ENCODE results near the gene ZRANB3. TPM values are rescaled to one million over a fixed set of nuclear protein-coding genes. Genes with fewer than 3 reads are reported as not detected.

The ZRANB3 gene
- total RNA-seq, 1 donor from 2014 or later = 11.0 TPM

GRCh38 chr2:135256531-135257260 lies 274.3 kb downstream of the ZRANB3 start:
- Mint-ChIP-seq H3K4me1 (ENCODE audit: unreplicated experiment) (no peaks in the 10 kb centered on the region), H3K4me3 (ENCODE audit: unreplicated experiment) (no peak overlapping the region), H3K27me3 (ENCODE audit: unreplicated experiment) (no peaks in the 10 kb centered on the region), H3K36me3 (ENCODE audit: unreplicated experiment) (peaks cover 1% of the 10 kb centered on the region), H3K9me3 (ENCODE audit: unreplicated experiment) (no peaks in the 10 kb centered on the region), H3K27ac (ENCODE audit: unreplicated experiment) (no peak overlapping the region)
- no peak for DNase-seq (ENCODE audit: extremely low spot score, unreplicated experiment)
- no peak for TF ChIP-seq CTCF (IDR thresholded peaks at IDR 0.05)

GRCh38 chr2:135255208-135255607 lies 275.8 kb downstream of the ZRANB3 start:
- no peaks in the 10 kb centered on the region for H3K4me1 Mint-ChIP-seq (ENCODE audit: unreplicated experiment)
- no peak overlapping the region for H3K4me3 Mint-ChIP-seq (ENCODE audit: unreplicated experiment)
- H3K9me3 Mint-ChIP-seq (ENCODE audit: unreplicated experiment) = peaks cover 1% of the 10 kb centered on the region
- DNase-seq (ENCODE audit: extremely low spot score, unreplicated experiment) = no peak
- H3K27me3 Mint-ChIP-seq (ENCODE audit: unreplicated experiment) = no peaks in the 10 kb centered on the region
- H3K36me3 Mint-ChIP-seq (ENCODE audit: unreplicated experiment) = peaks cover 4% of the 10 kb centered on the region
- H3K27ac Mint-ChIP-seq (ENCODE audit: unreplicated experiment) = no peak overlapping the region
- no peak for TF ChIP-seq CTCF (IDR thresholded peaks at IDR 0.05)

GRCh38 chr2:135252805-135253458 lies 278.1 kb downstream of the ZRANB3 start:
- no peak for DNase-seq (ENCODE audit: extremely low spot score, unreplicated experiment)
- no peaks in the 10 kb centered on the region for H3K27me3 Mint-ChIP-seq (ENCODE audit: unreplicated experiment)
- no peak for TF ChIP-seq CTCF (IDR thresholded peaks at IDR 0.05)
- peaks cover 9% of the 10 kb centered on the region for H3K9me3 Mint-ChIP-seq (ENCODE audit: unreplicated experiment)
- no peaks in the 10 kb centered on the region for H3K4me1 Mint-ChIP-seq (ENCODE audit: unreplicated experiment)
- H3K4me3 Mint-ChIP-seq (ENCODE audit: unreplicated experiment) = no peak overlapping the region
- no peak overlapping the region for H3K27ac Mint-ChIP-seq (ENCODE audit: unreplicated experiment)
- H3K36me3 Mint-ChIP-seq (ENCODE audit: unreplicated experiment) = peaks cover 10% of the 10 kb centered on the region

- H3K36me3 Mint-ChIP-seq (ENCODE audit: unreplicated experiment) = peaks cover 12% of the 10 kb centered on the region
- no peak for DNase-seq (ENCODE audit: extremely low spot score, unreplicated experiment)
- TF ChIP-seq CTCF (IDR thresholded peaks at IDR 0.05) = no peak
- H3K9me3 Mint-ChIP-seq (ENCODE audit: unreplicated experiment) = peaks cover 9% of the 10 kb centered on the region
- H3K4me3 Mint-ChIP-seq (ENCODE audit: unreplicated experiment) = no peak overlapping the region
- no peaks in the 10 kb centered on the region for H3K27me3 Mint-ChIP-seq (ENCODE audit: unreplicated experiment)
- peaks cover 7% of the 10 kb centered on the region for H3K4me1 Mint-ChIP-seq (ENCODE audit: unreplicated experiment)
- no peak overlapping the region for H3K27ac Mint-ChIP-seq (ENCODE audit: unreplicated experiment)
These were observed 282.4 kb downstream of the ZRANB3 start for GRCh38 chr2:135248611-135249010.

- Mint-ChIP-seq H3K9me3 (ENCODE audit: unreplicated experiment) (peaks cover 9% of the 10 kb centered on the region), H3K36me3 (ENCODE audit: unreplicated experiment) (peaks cover 10% of the 10 kb centered on the region), H3K27me3 (ENCODE audit: unreplicated experiment) (no peaks in the 10 kb centered on the region), H3K4me3 (ENCODE audit: unreplicated experiment) (no peak overlapping the region), H3K27ac (ENCODE audit: unreplicated experiment) (no peak overlapping the region), H3K4me1 (ENCODE audit: unreplicated experiment) (peaks cover 7% of the 10 kb centered on the region)
- no peak for DNase-seq (ENCODE audit: extremely low spot score, unreplicated experiment)
- TF ChIP-seq CTCF (IDR thresholded peaks at IDR 0.05) = no peak
These were observed 284.2 kb downstream of the ZRANB3 start for GRCh38 chr2:135246711-135247270.
